ENCODE data around the gene MEF2D.

MEF2D gene

GRCh38 chr1:156456625-156457465 is 43.7 kb downstream of the MEF2D start:
- peak; percentile 89 for DNase-seq (ENCODE audit: low read depth, low spot score)
- peak overlapping the region; percentile 93 for H3K27ac ChIP-seq

- no peak for DNase-seq (ENCODE audit: low read depth, low spot score)
- no peak overlapping the region for H3K27ac ChIP-seq
Measured at GRCh38 chr1:156455362-156455761, 45.2 kb downstream of the MEF2D start.

GRCh38 chr1:156452907-156453306 is 47.7 kb downstream of the MEF2D start:
- no peak overlapping the region for H3K27ac ChIP-seq
- no peak for DNase-seq (ENCODE audit: low read depth, low spot score)

- H3K27ac ChIP-seq: no peak overlapping the region
- no peak for DNase-seq (ENCODE audit: low read depth, low spot score)
Measured at GRCh38 chr1:156451505-156452160, 48.9 kb downstream of the MEF2D start.

GRCh38 chr1:156448134-156448967 is 52.2 kb downstream of the MEF2D start:
- no peak for DNase-seq (ENCODE audit: low read depth, low spot score)
- no peak overlapping the region for H3K27ac ChIP-seq

- no peak for DNase-seq (ENCODE audit: low read depth, low spot score)
- no peak overlapping the region for H3K27ac ChIP-seq
Measured at GRCh38 chr1:156445789-156446263, 54.7 kb downstream of the MEF2D start.

- no peak overlapping the region for H3K27ac ChIP-seq
- no peak for DNase-seq (ENCODE audit: low read depth, low spot score)
Measured at GRCh38 chr1:156444407-156445001, 56.1 kb downstream of the MEF2D start.

GRCh38 chr1:156443286-156443685 is 57.3 kb downstream of the MEF2D start:
- H3K27ac ChIP-seq: no peak overlapping the region
- no peak for DNase-seq (ENCODE audit: low read depth, low spot score)

- DNase-seq (ENCODE audit: low read depth, low spot score): no peak
- H3K27ac ChIP-seq: no peak overlapping the region
Measured at GRCh38 chr1:156440654-156441437, 59.7 kb downstream of the MEF2D start.

GRCh38 chr1:156439777-156440183 is 60.8 kb downstream of the MEF2D start:
- H3K27ac ChIP-seq: no peak overlapping the region
- DNase-seq (ENCODE audit: low read depth, low spot score): no peak

- no peak for DNase-seq (ENCODE audit: low read depth, low spot score)
- H3K27ac ChIP-seq: no peak overlapping the region
Measured at GRCh38 chr1:156439036-156439776, 61.4 kb downstream of the MEF2D start.

- H3K27ac ChIP-seq: no peak overlapping the region
- no peak for DNase-seq (ENCODE audit: low read depth, low spot score)
Measured at GRCh38 chr1:156438278-156438987, 62.1 kb downstream of the MEF2D start.

GRCh38 chr1:156437037-156437867 is 63.3 kb downstream of the MEF2D start:
- DNase-seq (ENCODE audit: low read depth, low spot score): no peak
- H3K27ac ChIP-seq: no peak overlapping the region

- no peak for DNase-seq (ENCODE audit: low read depth, low spot score)
- H3K27ac ChIP-seq: no peak overlapping the region
Measured at GRCh38 chr1:156436141-156437036, 64.2 kb downstream of the MEF2D start.

GRCh38 chr1:156435545-156436140 is 64.9 kb downstream of the MEF2D start:
- no peak overlapping the region for H3K27ac ChIP-seq
- no peak for DNase-seq (ENCODE audit: low read depth, low spot score)

- H3K27ac ChIP-seq: no peak overlapping the region
- no peak for DNase-seq (ENCODE audit: low read depth, low spot score)
Measured at GRCh38 chr1:156434989-156435544, 65.5 kb downstream of the MEF2D start.

All from epithelial cell of prostate (primary cell).